NK-92 treated with Interleukin-12 subunit alpha and Interleukin-12 subunit beta, amount 100 ng/mL, for 24 hours (cell line): ENCODE results near the gene C9orf57.
"Not testable (repeated sequence)": the region's sequence is repeated elsewhere in the genome, so short reads cannot be mapped to it uniquely, and the experiment has no call there.

ENCODE experiments used
- DNase-seq: peaks from one replicate; lab custom pipeline; 2025; lab: John Stamatoyannopoulos, UW

C9orf57 gene

DNA sequence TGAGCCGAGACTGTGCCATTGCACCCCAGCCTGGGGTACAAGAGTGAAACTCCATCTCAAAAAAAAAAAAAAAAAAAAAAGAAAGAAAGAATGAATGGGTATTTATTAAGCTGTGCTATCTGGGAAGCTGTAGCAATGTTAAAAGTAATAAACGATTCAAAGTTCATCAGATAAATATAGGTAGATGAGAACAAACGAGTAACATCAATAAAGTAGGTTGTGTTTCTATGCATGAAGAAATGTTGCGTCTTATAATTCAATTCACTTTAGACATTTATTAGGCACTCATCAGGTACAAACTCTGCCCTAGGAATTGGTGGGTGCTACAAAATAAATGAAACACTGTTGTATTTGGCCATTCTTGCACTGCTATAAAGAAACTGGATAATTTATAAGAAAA lies 36.8 kb downstream of the C9orf57 start:
- no peak for DNase-seq

- DNase-seq = no peak
These were observed 37.6 kb downstream of the C9orf57 start for GRCh38 chr9:72022841-72023240.

- no peak for DNase-seq
These were observed 47.1 kb downstream of the C9orf57 start for GRCh38 chr9:72013292-72013760.

GRCh38 chr9:72012646-72013045 lies 47.8 kb downstream of the C9orf57 start:
- no peak for DNase-seq

DNA sequence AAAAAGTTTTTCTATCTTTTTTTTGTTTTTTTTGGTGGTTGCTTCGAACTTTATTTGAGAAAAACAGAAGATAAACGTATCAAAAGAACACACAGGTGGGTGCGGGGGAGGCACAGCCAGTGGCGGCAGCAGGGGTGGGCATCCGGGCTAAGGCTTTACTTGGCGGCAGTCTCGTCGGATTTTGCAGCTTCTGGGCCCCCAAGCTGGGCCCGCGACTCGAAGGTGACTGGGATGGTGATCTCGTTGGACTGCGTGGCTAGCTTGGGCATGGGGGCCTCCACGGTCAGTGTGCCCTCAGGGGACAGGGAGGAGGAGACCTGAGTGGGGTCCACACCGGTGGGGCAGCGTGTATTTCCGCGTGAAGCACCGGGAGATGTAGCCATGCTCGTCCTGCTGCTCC lies 52.7 kb downstream of the C9orf57 start:
- DNase-seq = not testable (repeated sequence)

DNA sequence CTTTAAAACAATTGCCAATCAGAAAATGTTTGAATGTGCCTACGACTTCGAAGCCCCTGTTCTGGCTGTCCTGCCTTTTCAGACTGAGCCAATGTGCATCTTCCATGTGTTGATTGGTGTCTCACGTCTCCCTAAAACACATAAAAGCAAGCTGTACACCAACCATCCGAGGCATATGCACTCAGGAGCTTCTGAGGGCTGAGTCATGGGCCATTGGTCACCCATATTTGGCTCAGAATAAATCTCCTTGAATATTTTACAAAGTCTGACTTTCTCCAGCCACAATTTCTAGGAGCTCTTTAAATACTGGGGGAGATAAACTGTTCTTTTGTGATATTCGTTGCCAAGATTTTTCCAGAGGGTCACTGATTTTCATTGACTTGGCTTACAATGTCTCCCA lies 53.9 kb downstream of the C9orf57 start:
- no peak for DNase-seq

- DNase-seq = no peak
These were observed 55.0 kb downstream of the C9orf57 start for GRCh38 chr9:72005451-72005850.
